ENCODE measurements around the gene ZMYM2.

Gene ZMYM2

DNA sequence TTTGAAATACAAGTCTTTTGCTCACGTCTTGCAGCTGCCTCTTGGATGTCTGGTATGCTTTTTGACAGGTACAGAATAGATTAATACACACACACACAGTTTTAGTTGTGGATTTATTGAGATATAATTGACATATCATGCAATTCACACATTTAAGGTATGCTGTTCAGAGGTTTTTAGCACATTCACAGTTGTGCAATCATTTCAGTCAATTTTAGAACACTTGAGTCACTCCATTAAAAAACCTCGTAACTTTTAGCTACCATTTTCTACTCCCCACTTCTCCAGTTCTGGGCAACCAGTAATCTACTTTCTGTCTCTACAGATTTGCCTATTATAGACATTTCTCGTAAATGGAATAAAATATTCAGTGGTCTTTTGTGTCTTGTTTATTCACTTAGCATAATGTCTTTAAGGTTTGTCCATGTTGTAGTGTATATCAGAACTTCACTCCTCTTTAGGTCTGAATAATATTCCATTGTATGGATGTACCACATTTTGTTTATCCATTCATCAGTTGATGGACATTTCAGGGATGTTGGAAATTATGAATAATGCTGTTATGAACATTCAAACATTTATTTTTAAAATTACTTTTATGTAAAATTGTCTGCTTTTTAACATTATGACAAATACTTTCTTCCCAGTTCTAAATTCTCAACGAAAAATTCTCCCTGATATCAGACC lies 2.5 kb upstream of the ZMYM2 start:
- H3K4me3 ChIP-seq (ENCODE audit: low read length), result no peak overlapping the region
- no peak for TF ChIP-seq CTCF (IDR thresholded peaks at IDR 0.05; ENCODE audit: insufficient read depth, low read depth, low read length, missing control alignments)
- DNase-seq (ENCODE audit: low read depth), result no peak

- peak overlapping the region; percentile 62 for H3K4me3 ChIP-seq (ENCODE audit: low read length)
- DNase-seq (ENCODE audit: low read depth), result peak; percentile 76
- peak; percentile 77 for TF ChIP-seq CTCF (IDR thresholded peaks at IDR 0.05; ENCODE audit: insufficient read depth, low read depth, low read length, missing control alignments)
Measured at GRCh38 chr13:19957320-19958154, 990 bp upstream of the ZMYM2 start.

DNA sequence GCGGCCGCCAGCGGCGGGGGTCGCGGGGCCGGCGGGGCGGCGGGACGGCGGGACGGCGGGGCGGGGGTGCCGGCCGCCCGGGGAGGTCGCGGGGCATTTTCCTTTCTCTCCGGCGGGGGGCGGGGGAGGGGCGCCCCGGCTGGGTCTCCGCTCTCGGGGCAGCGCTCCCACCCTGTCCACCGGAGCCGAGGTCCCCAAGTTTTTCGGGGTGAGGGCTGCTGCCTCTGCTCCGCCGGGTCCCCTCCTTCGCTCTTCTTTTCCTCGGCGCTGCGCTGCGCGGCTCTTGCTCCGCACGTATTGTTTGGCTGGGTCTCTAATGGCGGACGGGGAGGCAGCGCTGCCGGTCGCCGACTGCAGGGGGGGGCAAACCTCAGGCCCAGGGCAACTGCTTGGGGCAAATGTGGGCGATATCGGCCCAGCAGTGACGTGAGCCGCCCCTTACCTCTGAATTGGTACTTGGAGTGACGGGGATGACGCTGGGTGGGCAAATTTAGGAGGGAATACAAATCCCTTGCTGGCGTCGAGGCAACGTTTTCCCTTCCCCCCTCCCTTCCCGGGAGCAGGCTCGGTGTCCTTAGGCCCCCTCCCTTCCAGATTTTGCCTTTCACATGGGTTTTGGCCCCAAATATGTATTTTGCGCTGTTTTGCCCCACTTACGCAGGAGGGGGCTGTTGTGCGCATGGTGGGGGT lies 759 bp downstream of the ZMYM2 start:
- no peak for TF ChIP-seq CTCF (IDR thresholded peaks at IDR 0.05; ENCODE audit: insufficient read depth, low read depth, low read length, missing control alignments)
- peak overlapping the region; percentile 91 for H3K4me3 ChIP-seq (ENCODE audit: low read length)
- DNase-seq (ENCODE audit: low read depth), result peak; percentile 61

GRCh38 chr13:19959831-19960652 lies 1.5 kb downstream of the ZMYM2 start:
- DNase-seq (ENCODE audit: low read depth), result peak; percentile 93
- TF ChIP-seq CTCF (IDR thresholded peaks at IDR 0.05; ENCODE audit: insufficient read depth, low read depth, low read length, missing control alignments), result peak; percentile 86
- H3K4me3 ChIP-seq (ENCODE audit: low read length), result peak overlapping the region; percentile 91

DNA sequence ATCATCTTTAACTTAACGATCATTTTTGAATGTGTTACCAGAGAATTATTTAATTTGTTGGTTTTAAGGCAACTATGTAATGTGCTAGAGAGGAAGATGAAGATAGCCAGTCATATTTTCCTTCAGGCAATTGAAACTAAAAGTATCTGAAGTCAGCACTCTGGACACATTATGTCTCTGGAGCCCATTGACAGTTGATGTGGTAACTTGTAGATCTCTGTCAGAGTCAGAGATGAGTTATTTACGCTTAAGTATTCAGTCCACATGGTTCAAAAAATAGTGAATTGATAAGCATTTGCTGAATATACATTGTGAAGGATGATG lies 2.1 kb downstream of the ZMYM2 start:
- peak overlapping the region; percentile 91 for H3K4me3 ChIP-seq (ENCODE audit: low read length)
- no peak for TF ChIP-seq CTCF (IDR thresholded peaks at IDR 0.05; ENCODE audit: insufficient read depth, low read depth, low read length, missing control alignments)
- peak; percentile 13 for DNase-seq (ENCODE audit: low read depth)

- no peak for TF ChIP-seq CTCF (IDR thresholded peaks at IDR 0.05; ENCODE audit: insufficient read depth, low read depth, low read length, missing control alignments)
Measured at GRCh38 chr13:19961489-19961888, 3.0 kb downstream of the ZMYM2 start.

More at GRCh38 chr13:19961489-19961888, 3.0 kb downstream of the ZMYM2 start:
- peak overlapping the region; percentile 91 for H3K4me3 ChIP-seq (ENCODE audit: low read length)
- DNase-seq (ENCODE audit: low read depth), result no peak

All from epithelial cell of esophagus (primary cell).